Spinal cord (tissue), 10 donors: ENCODE data around the gene EP300. TPM values are rescaled to one million over a fixed set of nuclear protein-coding genes. Genes with fewer than 3 reads are reported as not detected.
"Not testable (repeated sequence)": the region's sequence is repeated elsewhere in the genome, so short reads cannot be mapped to it uniquely, and the experiment has no call there.

Source experiments
- DNase-seq, 6 donors: peaks; one replicate each; pipeline versions ENCODE4 v3.0.0 to v3.0.0-alpha.2; 2013 to 2015; ENCODE audit warnings: low spot score in 6 of 6, low read depth in 4 of 6
- H3K27ac ChIP-seq: one replicate; pipeline ENCODE4 v1.5.1; 2013; ENCODE audit warnings: low read depth, low read length, control low read depth
- H3K27me3 ChIP-seq: one replicate; pipeline ENCODE4 v1.6.1; 2013; ENCODE audit warnings: low read length; ENCODE audit not compliant: control insufficient read depth, insufficient read depth
- H3K36me3 ChIP-seq: one replicate; pipeline ENCODE4 v1.6.1; 2013; ENCODE audit warnings: low read length; ENCODE audit not compliant: control insufficient read depth, insufficient read depth
- H3K4me1 ChIP-seq: one replicate; pipeline ENCODE4 v1.6.1; 2013; ENCODE audit warnings: low read length; ENCODE audit not compliant: control insufficient read depth, insufficient read depth
- H3K4me3 ChIP-seq: one replicate; pipeline ENCODE4 v1.5.1; 2013; ENCODE audit warnings: low read depth, low read length, control low read depth
- H3K9me3 ChIP-seq: one replicate; pipeline ENCODE4 v1.6.1; 2013; ENCODE audit warnings: low read length; ENCODE audit not compliant: control insufficient read depth, insufficient read depth
- WGBS: methylation state at CpG from one replicate; pipeline ENCODE4 v1.1.5; 2013; ENCODE audit warnings: missing lambda C conversion rate; ENCODE audit not compliant: insufficient coverage; 5-methylcytosine and 5-hydroxymethylcytosine counted together
- polyA plus RNA-seq, 2 donors: library from polyadenylated mRNA; unstranded; fragments of 120-200 nt; gene quantifications; one replicate each; pipeline ENCODE4 v1.2.1, GENCODE V29; 2013; ENCODE audit not compliant: insufficient read length in 2 of 2
- total RNA-seq, 2 donors: library from RNA; depleted of rRNA in 1 of 2; stranded (reverse); fragments of 120-200 nt in 1 of 2; fragments of >200 nt in 1 of 2; gene quantifications; one replicate each; pipeline versions ENCODE4 v1.2.3 to v1.2.4, GENCODE V29; 2013 to 2014
- donor health status: healthy.

The EP300 gene
- total and polyA plus RNA-seq, 4 donors = 41.0 to 67.3 (median 44.7) TPM

- H3K36me3 ChIP-seq = peaks cover 4% of the 10 kb centered on the region
- no peak overlapping the region for H3K27ac ChIP-seq
- H3K27me3 ChIP-seq = no peaks in the 10 kb centered on the region
- no peaks in the 10 kb centered on the region for H3K9me3 ChIP-seq
- H3K4me1 ChIP-seq = peaks cover 8% of the 10 kb centered on the region
- DNase-seq = no peak
- 80% methylated on average over 1 of the region's 4 CpGs for WGBS
- H3K4me3 ChIP-seq = no peak overlapping the region
These were observed 4.4 kb downstream of the EP300 start for GRCh38 chr22:41096841-41097240.

GRCh38 chr22:41099036-41099435, 6.6 kb downstream of the EP300 start:
- no peaks in the 10 kb centered on the region for H3K27me3 ChIP-seq
- 92% methylated on average over 6 of the region's 16 CpGs for WGBS
- H3K27ac ChIP-seq = no peak overlapping the region
- peaks cover 8% of the 10 kb centered on the region for H3K4me1 ChIP-seq
- no peaks in the 10 kb centered on the region for H3K9me3 ChIP-seq
- no peak for DNase-seq
- H3K4me3 ChIP-seq = no peak overlapping the region
- H3K36me3 ChIP-seq = peaks cover 6% of the 10 kb centered on the region

- H3K9me3 ChIP-seq = no peaks in the 10 kb centered on the region
- H3K4me3 ChIP-seq = no peak overlapping the region
- no peak overlapping the region for H3K27ac ChIP-seq
- 97% methylated on average over 3 of the region's 8 CpGs for WGBS
- H3K27me3 ChIP-seq = no peaks in the 10 kb centered on the region
- DNase-seq = no peak
- H3K36me3 ChIP-seq = peaks cover 20% of the 10 kb centered on the region
- peaks cover 5% of the 10 kb centered on the region for H3K4me1 ChIP-seq
These were observed 14.0 kb downstream of the EP300 start for GRCh38 chr22:41106122-41106968.

- H3K36me3 ChIP-seq = peaks cover 23% of the 10 kb centered on the region
- H3K27me3 ChIP-seq, H3K27ac ChIP-seq, H3K4me3 ChIP-seq, H3K4me1 ChIP-seq, H3K9me3 ChIP-seq, DNase-seq: not testable (repeated sequence)
- WGBS = 94% methylated on average over 9 of the region's 9 CpGs
These were observed 14.6 kb downstream of the EP300 start for GRCh38 chr22:41106969-41107325.

- Histone ChIP-seq H3K27me3 (no peaks in the 10 kb centered on the region), H3K27ac (no peak overlapping the region), H3K36me3 (peaks cover 21% of the 10 kb centered on the region), H3K4me3 (no peak overlapping the region), H3K4me1 (peaks cover 5% of the 10 kb centered on the region), H3K9me3 (no peaks in the 10 kb centered on the region)
- 92% methylated on average over 7 of the region's 10 CpGs for WGBS
- DNase-seq = no peak
These were observed 18.6 kb downstream of the EP300 start for GRCh38 chr22:41110968-41111367.

- no peak for DNase-seq
- Histone ChIP-seq H3K27ac (no peak overlapping the region), H3K4me3 (no peak overlapping the region), H3K27me3 (no peaks in the 10 kb centered on the region), H3K4me1 (no peaks in the 10 kb centered on the region), H3K9me3 (no peaks in the 10 kb centered on the region), H3K36me3 (peaks cover 30% of the 10 kb centered on the region)
- no CpG with 5 or more reads among the region's 2 CpGs for WGBS
These were observed 23.9 kb downstream of the EP300 start for GRCh38 chr22:41116342-41116741.

- 97% methylated on average over 7 of the region's 9 CpGs for WGBS
- no peak overlapping the region for H3K4me3 ChIP-seq
- no peak overlapping the region for H3K27ac ChIP-seq
- H3K4me1 ChIP-seq = no peaks in the 10 kb centered on the region
- H3K27me3 ChIP-seq = no peaks in the 10 kb centered on the region
- DNase-seq = no peak
- peaks cover 27% of the 10 kb centered on the region for H3K36me3 ChIP-seq
- H3K9me3 ChIP-seq = no peaks in the 10 kb centered on the region
These were observed 25.0 kb downstream of the EP300 start for GRCh38 chr22:41117127-41117965.

- Histone ChIP-seq H3K4me3 (no peak overlapping the region), H3K9me3 (no peaks in the 10 kb centered on the region), H3K4me1 (no peaks in the 10 kb centered on the region), H3K27me3 (no peaks in the 10 kb centered on the region), H3K27ac (no peak overlapping the region), H3K36me3 (peaks cover 42% of the 10 kb centered on the region)
- 80% methylated on average over 1 of the region's 2 CpGs for WGBS
- DNase-seq = no peak
These were observed 30.8 kb downstream of the EP300 start for GRCh38 chr22:41123151-41123550.

GRCh38 chr22:41124086-41124485, 31.7 kb downstream of the EP300 start:
- Histone ChIP-seq H3K27ac (no peak overlapping the region), H3K9me3 (no peaks in the 10 kb centered on the region), H3K4me3 (no peak overlapping the region), H3K27me3 (no peaks in the 10 kb centered on the region), H3K36me3 (peaks cover 40% of the 10 kb centered on the region), H3K4me1 (no peaks in the 10 kb centered on the region)
- no peak for DNase-seq
- WGBS = 97% methylated on average over 8 of the region's 9 CpGs
